Bronchial smooth muscle cell (primary cell): Measurements from ENCODE around the gene APBB2. TPM values are rescaled to one million over a fixed set of nuclear protein-coding genes. Genes with fewer than 3 reads are reported as not detected.

Experiments used
- total RNA-seq: library from RNA; depleted of rRNA; stranded (reverse); fragments of >200 nt; gene quantifications from 2 replicates; pipeline ENCODE4 v1.2.1, GENCODE V29; 2014

APBB2 gene
- total RNA-seq: 23.5 and 24.0 TPM in 2 replicates

GRCh38 chr4:41214136-41214824 is at the start of gene APBB2:
TSS of gene APBB2 (minus strand) at chr4:41214542. CDS start at chr4:41033254, 181,288 bp downstream.

DNA sequence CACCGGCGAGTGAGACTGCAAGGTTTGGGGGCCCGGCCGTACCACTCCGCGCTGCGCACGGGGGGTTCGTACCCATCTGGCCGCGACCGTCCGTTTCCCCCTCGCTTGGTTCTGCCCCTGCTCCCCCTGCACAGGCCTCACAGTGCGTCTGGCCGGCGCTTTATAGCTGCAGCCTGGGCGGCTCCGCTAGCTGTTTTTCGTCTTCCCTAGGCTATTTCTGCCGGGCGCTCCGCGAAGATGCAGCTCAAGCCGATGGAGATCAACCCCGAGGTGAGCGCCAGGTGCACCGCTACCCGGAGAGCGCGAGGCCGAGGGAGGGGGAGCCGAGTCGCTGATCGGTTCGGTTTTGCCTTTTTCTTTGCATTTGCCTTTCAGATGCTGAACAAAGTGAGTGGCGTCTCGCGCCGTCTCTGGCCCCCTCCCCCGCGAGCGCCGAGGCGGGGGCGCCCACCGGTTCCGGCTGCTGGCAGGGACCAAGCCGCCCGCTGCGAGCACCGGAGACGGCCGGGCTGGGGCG is 42.5 kb upstream of the APBB2 start, which contains the start of gene UCHL1:
Gene UCHL1, plus strand, starts transcription at position 189 of the 517 bp plus-strand sequence. Its CDS starts 49 bp downstream, at position 238.

Other genes starting within 250 kb of the APBB2 start
- gene UCHL1, start 42.4 kb upstream of the APBB2 start, total RNA-seq: 301 TPM in 2 replicates